MM.1S (cell line): ENCODE results near the gene ZC3H12A.

Source experiments
- EZH2 ChIP-seq: fragments of 300-600 bp; sonication (generic); optimal IDR thresholded peaks from 2 replicates; pipeline ENCODE3; 2017; ENCODE audit warnings: low read depth, mild to moderate bottlenecking, antibody characterized with exemption, low read length, mixed read lengths
- EZH2phosphoT487 ChIP-seq: fragments of 300-600 bp; sonication (generic); IDR thresholded peaks from 2 replicates; pipeline ENCODE4 v1.6.1; 2018; ENCODE audit warnings: antibody characterized with exemption, low read length
- TF ChIP-seq, protein P1 (sequence below): fragments of 300-600 bp; sonication (generic); IDR thresholded peaks from 2 replicates; pipeline ENCODE4 v1.5.1; 2016; ENCODE audit warnings: antibody characterized with exemption, low read length, mixed read lengths

DNA sequence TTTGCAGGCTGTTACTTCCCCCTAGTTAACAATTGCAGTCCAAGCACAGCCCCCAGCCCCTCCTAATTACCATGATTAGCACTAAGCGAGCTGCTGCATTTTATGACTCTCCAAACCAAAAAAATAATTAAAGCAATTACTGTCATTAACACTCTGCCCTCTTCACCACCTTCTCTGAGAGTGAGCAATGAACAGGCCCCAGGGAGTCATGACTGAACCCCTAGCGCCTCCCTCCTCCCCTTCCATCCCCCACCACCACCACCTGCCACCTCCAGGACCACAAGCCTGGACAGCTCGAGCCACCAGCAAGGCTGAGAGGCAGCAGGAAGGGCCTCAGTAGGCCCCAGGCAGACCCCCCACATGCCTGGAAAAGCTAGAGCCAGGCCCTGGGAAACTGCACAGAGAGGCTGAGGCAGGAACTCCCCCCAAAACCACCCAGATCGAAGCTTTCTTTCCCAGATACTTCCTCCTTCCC lies 35.5 kb upstream of the ZC3H12A start:
- TF ChIP-seq, protein P1, sequence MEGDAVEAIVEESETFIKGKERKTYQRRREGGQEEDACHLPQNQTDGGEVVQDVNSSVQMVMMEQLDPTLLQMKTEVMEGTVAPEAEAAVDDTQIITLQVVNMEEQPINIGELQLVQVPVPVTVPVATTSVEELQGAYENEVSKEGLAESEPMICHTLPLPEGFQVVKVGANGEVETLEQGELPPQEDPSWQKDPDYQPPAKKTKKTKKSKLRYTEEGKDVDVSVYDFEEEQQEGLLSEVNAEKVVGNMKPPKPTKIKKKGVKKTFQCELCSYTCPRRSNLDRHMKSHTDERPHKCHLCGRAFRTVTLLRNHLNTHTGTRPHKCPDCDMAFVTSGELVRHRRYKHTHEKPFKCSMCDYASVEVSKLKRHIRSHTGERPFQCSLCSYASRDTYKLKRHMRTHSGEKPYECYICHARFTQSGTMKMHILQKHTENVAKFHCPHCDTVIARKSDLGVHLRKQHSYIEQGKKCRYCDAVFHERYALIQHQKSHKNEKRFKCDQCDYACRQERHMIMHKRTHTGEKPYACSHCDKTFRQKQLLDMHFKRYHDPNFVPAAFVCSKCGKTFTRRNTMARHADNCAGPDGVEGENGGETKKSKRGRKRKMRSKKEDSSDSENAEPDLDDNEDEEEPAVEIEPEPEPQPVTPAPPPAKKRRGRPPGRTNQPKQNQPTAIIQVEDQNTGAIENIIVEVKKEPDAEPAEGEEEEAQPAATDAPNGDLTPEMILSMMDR = no peak
- TF ChIP-seq EZH2 (no peak), EZH2phosphoT487 (no peak)
